ENCODE results near the gene UNK. TPM values are rescaled to one million over a fixed set of nuclear protein-coding genes. Genes with fewer than 3 reads are reported as not detected.

Gene UNK
- total and polyA plus RNA-seq, 4 donors, result 15.5 to 72.4 (median 25.7) TPM

GRCh38 chr17:75738218-75738802, 46.3 kb upstream of the UNK start:
- Histone ChIP-seq H3K36me3 (ENCODE audit: control insufficient read depth in 4 of 4, insufficient read depth in 4 of 4, low read length in 4 of 4) (peaks cover 0 to 18% (median 0%) of the 10 kb centered on the region in 4 donors), H3K9ac (ENCODE audit: insufficient read depth in 1 of 2, low read length in 2 of 2) (no peak overlapping the region), H3K27me3 (ENCODE audit: control insufficient read depth in 3 of 3, insufficient read depth in 3 of 3, low read length in 2 of 3) (no peaks in the 10 kb centered on the region), H3K27ac (ENCODE audit: low read depth in 1 of 2, low read length in 1 of 2) (no peak overlapping the region), H3K4me1 (ENCODE audit: control insufficient read depth in 5 of 5, insufficient read depth in 5 of 5, low read length in 5 of 5) (no peaks in the 10 kb centered on the region), H3K4me3 (no peak overlapping the region), H3K9me3 (ENCODE audit: control insufficient read depth in 4 of 4, insufficient read depth in 3 of 4, low read length in 3 of 4) (no peaks in the 10 kb centered on the region)
- no peak for DNase-seq
- no peak for ATAC-seq (ENCODE audit: insufficient read depth, low FRiP score)
- TF ChIP-seq CTCF (IDR thresholded peaks at IDR 0.05; ENCODE audit: control extremely low read depth, extremely low read depth), result no peak
- WGBS, 2 donors, result 49 to 68% methylated on average over 14 of the region's 14 CpGs

GRCh38 chr17:75739174-75739573, 45.4 kb upstream of the UNK start:
- Histone ChIP-seq H3K4me1 (ENCODE audit: control insufficient read depth in 5 of 5, insufficient read depth in 5 of 5, low read length in 5 of 5) (no peaks in the 10 kb centered on the region), H3K27ac (ENCODE audit: low read depth in 1 of 2, low read length in 1 of 2) (no peak overlapping the region), H3K27me3 (ENCODE audit: control insufficient read depth in 3 of 3, insufficient read depth in 3 of 3, low read length in 2 of 3) (no peaks in the 10 kb centered on the region), H3K4me3 (no peak overlapping the region), H3K9me3 (ENCODE audit: control insufficient read depth in 4 of 4, insufficient read depth in 3 of 4, low read length in 3 of 4) (no peaks in the 10 kb centered on the region), H3K9ac (ENCODE audit: insufficient read depth in 1 of 2, low read length in 2 of 2) (no peak overlapping the region), H3K36me3 (ENCODE audit: control insufficient read depth in 4 of 4, insufficient read depth in 4 of 4, low read length in 4 of 4) (peaks cover 0 to 19% (median 0%) of the 10 kb centered on the region in 4 donors)
- no peak for DNase-seq
- ATAC-seq (ENCODE audit: insufficient read depth, low FRiP score), result no peak
- TF ChIP-seq CTCF (IDR thresholded peaks at IDR 0.05; ENCODE audit: control extremely low read depth, extremely low read depth), result no peak
- WGBS, 2 donors, result 93 to 97% methylated on average over 7 of the region's 7 CpGs

- ATAC-seq (ENCODE audit: insufficient read depth, low FRiP score) (no peak), DNase-seq (no peak)
- Histone ChIP-seq H3K27ac (ENCODE audit: low read depth in 1 of 2, low read length in 1 of 2) (no peak overlapping the region), H3K4me1 (ENCODE audit: control insufficient read depth in 5 of 5, insufficient read depth in 5 of 5, low read length in 5 of 5) (no peaks in the 10 kb centered on the region), H3K36me3 (ENCODE audit: control insufficient read depth in 4 of 4, insufficient read depth in 4 of 4, low read length in 4 of 4) (peaks cover 0 to 19% (median 0%) of the 10 kb centered on the region in 4 donors), H3K27me3 (ENCODE audit: control insufficient read depth in 3 of 3, insufficient read depth in 3 of 3, low read length in 2 of 3) (no peaks in the 10 kb centered on the region), H3K9me3 (ENCODE audit: control insufficient read depth in 4 of 4, insufficient read depth in 3 of 4, low read length in 3 of 4) (no peaks in the 10 kb centered on the region), H3K9ac (ENCODE audit: insufficient read depth in 1 of 2, low read length in 2 of 2) (no peak overlapping the region), H3K4me3 (no peak overlapping the region)
- no peak for TF ChIP-seq CTCF (IDR thresholded peaks at IDR 0.05; ENCODE audit: control extremely low read depth, extremely low read depth)
- 93 to 95% methylated on average over 14 of the region's 14 CpGs for WGBS, 2 donors
Measured at GRCh38 chr17:75739801-75740200, 44.8 kb upstream of the UNK start.

DNA sequence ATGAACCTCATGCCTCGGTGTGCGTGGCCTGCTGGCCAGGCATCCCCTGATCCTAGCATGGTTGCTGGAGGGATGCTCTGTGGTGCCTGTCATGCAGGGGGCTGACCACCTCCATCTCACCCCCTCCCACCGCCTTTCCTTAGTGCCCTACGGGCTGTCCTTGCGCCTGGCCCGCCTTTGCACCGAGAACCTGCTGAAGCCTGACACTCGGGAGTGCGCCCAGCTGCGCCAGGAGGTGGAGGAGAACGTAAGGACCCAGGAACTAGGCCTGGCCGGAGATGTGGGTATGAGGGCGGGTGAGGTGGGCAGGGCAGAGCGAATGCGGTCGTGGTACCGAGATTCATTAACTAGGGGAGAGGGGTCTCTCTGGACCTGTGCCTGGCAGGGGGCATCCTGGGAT, 44.4 kb upstream of the UNK start:
- Histone ChIP-seq H3K9ac (ENCODE audit: insufficient read depth in 1 of 2, low read length in 2 of 2) (no peak overlapping the region), H3K4me1 (ENCODE audit: control insufficient read depth in 5 of 5, insufficient read depth in 5 of 5, low read length in 5 of 5) (no peaks in the 10 kb centered on the region), H3K27me3 (ENCODE audit: control insufficient read depth in 3 of 3, insufficient read depth in 3 of 3, low read length in 2 of 3) (no peaks in the 10 kb centered on the region), H3K4me3 (no peak overlapping the region), H3K36me3 (ENCODE audit: control insufficient read depth in 4 of 4, insufficient read depth in 4 of 4, low read length in 4 of 4) (peaks cover 0 to 19% (median 0%) of the 10 kb centered on the region in 4 donors), H3K27ac (ENCODE audit: low read depth in 1 of 2, low read length in 1 of 2) (no peak overlapping the region), H3K9me3 (ENCODE audit: control insufficient read depth in 4 of 4, insufficient read depth in 3 of 4, low read length in 3 of 4) (no peaks in the 10 kb centered on the region)
- 94 to 98% methylated on average over 17 of the region's 17 CpGs for WGBS, 2 donors
- TF ChIP-seq CTCF (IDR thresholded peaks at IDR 0.05; ENCODE audit: control extremely low read depth, extremely low read depth), result no peak
- no peak for ATAC-seq (ENCODE audit: insufficient read depth, low FRiP score)
- DNase-seq, result no peak
